Mucosa of rectum (tissue), 2 donors: ENCODE results near the gene PRF1.
"Not testable (repeated sequence)": the region's sequence is repeated elsewhere in the genome, so short reads cannot be mapped to it uniquely, and the experiment has no call there.

Source experiments
- H3K27ac ChIP-seq, 2 donors: one replicate each; pipeline ENCODE4 v1.7.0; 2013; ENCODE audit warnings: inconsistent platforms in 2 of 2, low read depth in 2 of 2, low read length in 2 of 2
- H3K27me3 ChIP-seq, 2 donors: one replicate each; pipeline ENCODE4 v1.7.0; 2013; ENCODE audit warnings: low read length in 2 of 2; ENCODE audit not compliant: control insufficient read depth in 2 of 2, insufficient read depth in 2 of 2
- H3K36me3 ChIP-seq, 2 donors: one replicate each; pipeline ENCODE4 v1.7.0; 2013; ENCODE audit warnings: low read length in 2 of 2; ENCODE audit not compliant: control insufficient read depth in 2 of 2, insufficient read depth in 2 of 2
- H3K4me1 ChIP-seq, 2 donors: one replicate each; pipeline ENCODE4 v1.7.0; 2013; ENCODE audit warnings: low read length in 2 of 2, mild to moderate bottlenecking in 1 of 2; ENCODE audit not compliant: control insufficient read depth in 2 of 2, insufficient read depth in 2 of 2
- H3K4me3 ChIP-seq, 2 donors: one replicate each; pipeline ENCODE4 v1.7.0; 2013; ENCODE audit warnings: low read length in 2 of 2
- H3K9ac ChIP-seq, 2 donors: one replicate each; pipeline ENCODE4 v1.7.0; 2013; ENCODE audit warnings: low read length in 2 of 2, low read depth in 1 of 2, mild to moderate bottlenecking in 1 of 2
- H3K9me3 ChIP-seq, 2 donors: one replicate each; pipeline ENCODE4 v1.7.0; 2013; ENCODE audit warnings: low read length in 2 of 2; ENCODE audit not compliant: control insufficient read depth in 2 of 2
- donor health status: healthy.
- donor health status: Normal muscosa, but diverticular disease.

The PRF1 gene

GRCh38 chr10:70634515-70634914, 32.0 kb upstream of the PRF1 start:
- H3K36me3 ChIP-seq, H3K9me3 ChIP-seq, H3K9ac ChIP-seq, H3K27ac ChIP-seq, H3K27me3 ChIP-seq, H3K4me1 ChIP-seq, H3K4me3 ChIP-seq: not testable (repeated sequence)

- no peaks in the 10 kb centered on the region for H3K9me3 ChIP-seq
- no peaks in the 10 kb centered on the region for H3K36me3 ChIP-seq
- no peak overlapping the region for H3K9ac ChIP-seq
- no peaks in the 10 kb centered on the region for H3K4me1 ChIP-seq
- no peaks in the 10 kb centered on the region for H3K27me3 ChIP-seq
- no peak overlapping the region for H3K27ac ChIP-seq
- H3K4me3 ChIP-seq, result no peak overlapping the region
Measured at GRCh38 chr10:70634011-70634410, 31.5 kb upstream of the PRF1 start.

- not testable (repeated sequence) for H3K9me3 ChIP-seq, H3K27me3 ChIP-seq, H3K36me3 ChIP-seq, H3K4me1 ChIP-seq, H3K9ac ChIP-seq, H3K27ac ChIP-seq, H3K4me3 ChIP-seq
Measured at GRCh38 chr10:70631735-70632134, 29.2 kb upstream of the PRF1 start.

DNA sequence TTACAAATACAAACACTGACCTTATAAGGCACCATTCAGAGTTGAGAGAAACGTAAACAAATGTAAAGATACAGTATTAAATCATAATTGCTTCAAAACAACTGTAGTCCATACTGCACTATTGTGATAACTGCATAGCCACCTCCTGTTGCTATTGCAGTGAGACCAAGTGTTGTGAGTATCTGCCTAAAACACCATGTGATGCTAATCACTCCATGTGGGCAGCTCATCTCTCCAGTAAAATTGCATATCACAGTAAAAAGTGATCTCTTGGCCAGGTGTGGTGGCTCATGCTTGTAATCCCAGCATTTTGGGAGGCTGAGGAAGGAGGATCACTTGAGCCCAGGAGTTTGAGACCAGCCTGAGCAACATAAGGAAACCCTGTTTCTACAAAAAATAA, 26.8 kb upstream of the PRF1 start:
- H3K4me3 ChIP-seq, result no peak overlapping the region
- no peaks in the 10 kb centered on the region for H3K36me3 ChIP-seq
- no peak overlapping the region for H3K27ac ChIP-seq
- H3K9me3 ChIP-seq, result no peaks in the 10 kb centered on the region
- no peak overlapping the region for H3K9ac ChIP-seq
- no peaks in the 10 kb centered on the region for H3K4me1 ChIP-seq
- H3K27me3 ChIP-seq, result no peaks in the 10 kb centered on the region

- Histone ChIP-seq H3K27ac (no peak overlapping the region), H3K27me3 (no peaks in the 10 kb centered on the region), H3K36me3 (no peaks in the 10 kb centered on the region), H3K4me3 (no peak overlapping the region), H3K9me3 (no peaks in the 10 kb centered on the region), H3K4me1 (no peaks in the 10 kb centered on the region), H3K9ac (no peak overlapping the region)
Measured at GRCh38 chr10:70626056-70626455, 23.5 kb upstream of the PRF1 start.

DNA sequence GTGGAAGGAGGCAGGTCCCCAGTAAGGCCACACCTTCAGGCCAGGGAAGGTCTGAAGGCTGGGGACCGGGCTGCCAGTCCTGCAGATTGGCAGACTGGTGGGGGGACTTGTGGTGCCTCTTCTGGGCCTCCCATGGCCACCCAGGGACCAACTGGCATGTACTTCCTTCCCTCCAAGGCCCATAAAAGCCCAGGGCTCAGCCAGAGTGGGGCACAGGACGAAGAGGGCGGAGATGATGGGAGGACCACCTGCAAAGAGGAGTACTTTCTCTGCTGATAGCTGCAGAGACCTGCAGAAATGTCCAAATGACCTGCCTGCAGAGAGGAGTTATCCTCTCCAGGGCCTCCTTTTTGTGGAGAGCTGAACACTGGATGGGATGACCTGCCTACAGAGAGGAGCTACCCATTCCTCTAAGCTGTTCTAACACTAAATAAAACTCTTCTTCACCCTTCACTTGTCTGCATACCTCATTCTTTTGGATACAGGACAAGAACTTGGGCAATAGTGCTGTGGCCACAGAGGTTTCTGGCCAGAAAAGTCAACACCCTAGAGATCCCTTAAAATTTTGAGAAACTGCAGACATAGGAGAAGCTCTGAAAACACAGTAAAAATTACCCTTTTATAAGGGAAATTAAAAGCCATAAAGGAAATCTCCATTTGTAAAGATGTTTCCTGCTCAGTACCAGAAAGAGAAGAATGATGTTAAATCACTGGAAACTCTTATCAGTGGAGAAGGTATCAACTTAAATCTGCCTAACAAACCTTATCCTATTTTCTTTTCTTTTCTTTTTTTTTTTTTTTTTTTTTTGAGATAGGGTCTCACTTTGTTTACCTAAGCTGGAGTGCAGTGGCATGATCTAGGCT, 20.7 kb upstream of the PRF1 start:
- Histone ChIP-seq H3K27ac (no peak overlapping the region), H3K36me3 (no peaks in the 10 kb centered on the region), H3K9me3 (peaks cover 0 to 5% of the 10 kb centered on the region in 2 donors), H3K9ac (no peak overlapping the region), H3K27me3 (no peaks in the 10 kb centered on the region), H3K4me1 (no peaks in the 10 kb centered on the region), H3K4me3 (no peak overlapping the region)

GRCh38 chr10:70622541-70622940, 20.0 kb upstream of the PRF1 start:
- Histone ChIP-seq H3K9me3 (peaks cover 0 to 5% of the 10 kb centered on the region in 2 donors), H3K9ac (no peak overlapping the region), H3K27me3 (no peaks in the 10 kb centered on the region), H3K4me1 (no peaks in the 10 kb centered on the region), H3K4me3 (no peak overlapping the region), H3K36me3 (no peaks in the 10 kb centered on the region), H3K27ac (no peak overlapping the region)

GRCh38 chr10:70621503-70622078, 19.1 kb upstream of the PRF1 start:
- Histone ChIP-seq H3K36me3 (no peaks in the 10 kb centered on the region), H3K9me3 (peaks cover 0 to 5% of the 10 kb centered on the region in 2 donors), H3K9ac (no peak overlapping the region), H3K27me3 (no peaks in the 10 kb centered on the region), H3K4me3 (no peak overlapping the region), H3K4me1 (no peaks in the 10 kb centered on the region), H3K27ac (no peak overlapping the region)

DNA sequence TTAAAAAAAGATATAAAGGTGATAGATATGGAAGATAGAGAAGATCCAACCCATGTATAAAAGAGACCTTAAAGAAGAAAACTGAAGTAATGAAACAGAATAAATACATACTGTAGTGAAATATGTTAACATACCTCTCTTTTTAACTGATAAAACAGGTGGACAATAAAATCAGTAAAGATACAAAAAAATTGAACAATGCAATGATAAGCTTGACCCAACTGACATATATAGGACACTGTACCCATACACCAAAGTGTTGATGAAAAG, 17.4 kb upstream of the PRF1 start:
- Histone ChIP-seq H3K9me3 (peaks cover 0 to 5% of the 10 kb centered on the region in 2 donors), H3K9ac (no peak overlapping the region), H3K4me3 (no peak overlapping the region), H3K36me3 (no peaks in the 10 kb centered on the region), H3K4me1 (no peaks in the 10 kb centered on the region), H3K27me3 (no peaks in the 10 kb centered on the region), H3K27ac (no peak overlapping the region)

DNA sequence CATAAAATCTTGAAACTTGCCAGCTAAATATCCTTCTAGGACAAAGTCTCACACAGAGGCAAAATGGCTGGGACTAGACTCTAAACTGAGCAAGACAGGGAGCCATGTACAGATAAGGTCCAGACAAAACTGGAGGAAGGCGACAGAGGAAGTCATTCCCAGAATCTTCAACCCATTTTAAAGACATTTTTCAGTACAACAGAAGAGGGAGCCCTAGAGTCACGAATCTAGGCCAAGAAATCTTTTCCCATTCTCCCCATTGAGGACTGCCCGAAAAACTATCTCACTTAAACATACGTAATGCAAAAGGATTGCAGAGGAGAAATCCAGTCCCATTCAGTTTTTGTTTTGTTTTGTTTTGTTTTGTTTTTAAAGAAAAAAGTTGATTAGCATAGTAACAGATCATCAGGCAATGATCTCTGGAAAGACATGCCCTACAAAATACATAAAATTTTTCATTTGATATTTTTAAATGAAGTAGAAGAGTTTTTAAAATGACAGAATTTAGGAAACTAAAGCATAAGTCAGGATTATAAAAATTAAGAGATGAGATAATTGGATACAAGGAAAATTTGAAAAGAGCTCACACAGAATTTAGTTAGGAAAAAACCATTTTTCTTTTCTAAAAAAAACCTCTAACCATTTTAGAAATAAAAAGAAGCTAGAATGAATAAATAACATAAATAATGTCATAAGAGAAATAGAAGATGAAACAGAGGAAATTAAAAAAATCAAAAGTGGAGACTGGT, 16.9 kb upstream of the PRF1 start:
- Histone ChIP-seq H3K9ac (no peak overlapping the region), H3K4me1 (no peaks in the 10 kb centered on the region), H3K9me3 (peaks cover 0 to 5% of the 10 kb centered on the region in 2 donors), H3K4me3 (no peak overlapping the region), H3K36me3 (no peaks in the 10 kb centered on the region), H3K27me3 (no peaks in the 10 kb centered on the region), H3K27ac (no peak overlapping the region)
